Left ventricle myocardium inferior (tissue), 1 donor: ENCODE measurements around the gene DOCK10. TPM values are rescaled to one million over a fixed set of nuclear protein-coding genes. Genes with fewer than 3 reads are reported as not detected.

ENCODE experiments used
- DNase-seq: peaks from one replicate; pipeline ENCODE4 v3.0.0-alpha.2; 2020
- H3K27ac ChIP-seq: fragments of 200-600 bp; replicated peaks from 2 replicates; pipeline ENCODE4 v1.8.0; 2021
- H3K27me3 ChIP-seq: fragments of 200-600 bp; 2 replicates; pipeline ENCODE4 v1.8.0; 2021; ENCODE audit warnings: low read depth
- H3K36me3 ChIP-seq: fragments of 200-600 bp; 2 replicates; pipeline ENCODE4 v1.8.0; 2021
- H3K4me1 ChIP-seq: fragments of 200-600 bp; 2 replicates; pipeline ENCODE4 v1.8.0; 2021
- H3K4me3 ChIP-seq: fragments of 200-600 bp; 2 replicates; pipeline ENCODE4 v1.8.0; 2021; ENCODE audit warnings: mild to moderate bottlenecking, moderate library complexity
- H3K9me3 ChIP-seq: fragments of 200-600 bp; replicated peaks from 2 replicates; pipeline ENCODE4 v1.8.0; 2021
- CTCF ChIP-seq: fragments of 200-600 bp; IDR thresholded peaks from 2 replicates; pipeline ENCODE4 v1.8.0; 2021; ENCODE audit warnings: antibody characterized with exemption, mild to moderate bottlenecking, borderline replicate concordance
- intact Hi-C: fragments of 100-400 bp; cut with micrococcal nuclease; formaldehyde crosslinking; loops from one replicate; pipeline ENCODE4 v1.11.0; 2022
- total RNA-seq: library from RNA; stranded (reverse); fragmentation: NEBNext Ultra II Directional; extraction: Animal tissue kit (Norgen Biotek cat#: 25700); gene quantifications from one replicate; pipeline ENCODE4 v1.2.1, GENCODE V29; 2021
- donor health status: DM: no; HTN: yes; CAD: no; lungs with severe emphysema.

The DOCK10 gene
- total RNA-seq, 1 donor from 2014 or later = 1.6 TPM

- Histone ChIP-seq H3K9me3 (no peaks in the 10 kb centered on the region), H3K4me3 (no peak overlapping the region), H3K36me3 (no peaks in the 10 kb centered on the region), H3K27ac (no peak overlapping the region), H3K4me1 (peaks cover 12% of the 10 kb centered on the region), H3K27me3 (no peaks in the 10 kb centered on the region)
- no peak for TF ChIP-seq CTCF
- no peak for DNase-seq
- intact Hi-C loops = no loop called here
Measured at GRCh38 chr2:224959556-224959955, 82.7 kb downstream of the DOCK10 start.

- TF ChIP-seq CTCF = no peak
- H3K27me3 ChIP-seq = no peaks in the 10 kb centered on the region
- H3K27ac ChIP-seq = no peak overlapping the region
- no peaks in the 10 kb centered on the region for H3K9me3 ChIP-seq
- intact Hi-C loops = no loop called here
- DNase-seq = no peak
- peaks cover 12% of the 10 kb centered on the region for H3K4me1 ChIP-seq
- no peak overlapping the region for H3K4me3 ChIP-seq
- H3K36me3 ChIP-seq = no peaks in the 10 kb centered on the region
Measured at GRCh38 chr2:224958873-224959272, 83.4 kb downstream of the DOCK10 start.

- no peak for DNase-seq
- H3K27me3 ChIP-seq = no peaks in the 10 kb centered on the region
- TF ChIP-seq CTCF = no peak
- no peak overlapping the region for H3K4me3 ChIP-seq
- no peaks in the 10 kb centered on the region for H3K9me3 ChIP-seq
- H3K4me1 ChIP-seq = peaks cover 12% of the 10 kb centered on the region
- no peak overlapping the region for H3K27ac ChIP-seq
- no peaks in the 10 kb centered on the region for H3K36me3 ChIP-seq
- intact Hi-C loops = no loop called here
Measured at GRCh38 chr2:224958462-224958857, 83.8 kb downstream of the DOCK10 start.

- H3K36me3 ChIP-seq = no peaks in the 10 kb centered on the region
- no peak overlapping the region for H3K27ac ChIP-seq
- no peaks in the 10 kb centered on the region for H3K9me3 ChIP-seq
- intact Hi-C loops = no loop called here
- H3K4me1 ChIP-seq = peaks cover 12% of the 10 kb centered on the region
- H3K4me3 ChIP-seq = no peak overlapping the region
- H3K27me3 ChIP-seq = no peaks in the 10 kb centered on the region
- no peak for TF ChIP-seq CTCF
- no peak for DNase-seq
Measured at GRCh38 chr2:224957540-224958461, 84.5 kb downstream of the DOCK10 start.

GRCh38 chr2:224956706-224957105, 85.6 kb downstream of the DOCK10 start:
- TF ChIP-seq CTCF = no peak
- Histone ChIP-seq H3K36me3 (no peaks in the 10 kb centered on the region), H3K4me3 (no peak overlapping the region), H3K27ac (no peak overlapping the region), H3K9me3 (no peaks in the 10 kb centered on the region), H3K27me3 (no peaks in the 10 kb centered on the region), H3K4me1 (peaks cover 12% of the 10 kb centered on the region)
- DNase-seq = no peak
- intact Hi-C loops = no loop called here
